Dermis blood vessel endothelial cell (primary cell): ENCODE results near the gene AHCYL1. TPM values are rescaled to one million over a fixed set of nuclear protein-coding genes. Genes with fewer than 3 reads are reported as not detected.
"Not testable (repeated sequence)": the region's sequence is repeated elsewhere in the genome, so short reads cannot be mapped to it uniquely, and the experiment has no call there.

Source experiments
- DNase-seq: peaks from one replicate; pipeline ENCODE4 v3.0.0; 2010
- total RNA-seq: library from RNA; depleted of rRNA; stranded (reverse); fragments of >200 nt; gene quantifications from 2 replicates; pipeline ENCODE4 v1.2.3, GENCODE V29; 2014

AHCYL1 gene
- total RNA-seq, 1 donor from 2014 or later = 47.1 TPM

- DNase-seq = no peak
These were observed 18.1 kb downstream of the AHCYL1 start for GRCh38 chr1:110002695-110003094.

GRCh38 chr1:110003747-110004428, 19.3 kb downstream of the AHCYL1 start:
- DNase-seq = peak; percentile 90

GRCh38 chr1:110004583-110004982, 20.0 kb downstream of the AHCYL1 start:
- no peak for DNase-seq

GRCh38 chr1:110005971-110006370, 21.4 kb downstream of the AHCYL1 start:
- DNase-seq = no peak

- no peak for DNase-seq
These were observed 22.0 kb downstream of the AHCYL1 start for GRCh38 chr1:110006516-110006915.

GRCh38 chr1:110007046-110007830, 22.7 kb downstream of the AHCYL1 start:
- no peak for DNase-seq

- DNase-seq = no peak
These were observed 24.5 kb downstream of the AHCYL1 start for GRCh38 chr1:110008971-110009565.

GRCh38 chr1:110011527-110012041, 27.0 kb downstream of the AHCYL1 start:
- peak; percentile 74 for DNase-seq

GRCh38 chr1:110012100-110012780, 27.7 kb downstream of the AHCYL1 start:
- no peak for DNase-seq

GRCh38 chr1:110017792-110018191, 33.2 kb downstream of the AHCYL1 start:
- DNase-seq = no peak

- no peak for DNase-seq
These were observed 33.8 kb downstream of the AHCYL1 start for GRCh38 chr1:110018396-110018795.

GRCh38 chr1:110019770-110020169, 35.2 kb downstream of the AHCYL1 start:
- no peak for DNase-seq

- DNase-seq = no peak
These were observed 36.7 kb downstream of the AHCYL1 start for GRCh38 chr1:110021285-110021684.

GRCh38 chr1:110024613-110025012, 40.0 kb downstream of the AHCYL1 start:
- DNase-seq = no peak

GRCh38 chr1:110030687-110031086, 46.1 kb downstream of the AHCYL1 start:
- DNase-seq = not testable (repeated sequence)

GRCh38 chr1:110032327-110032726, 47.8 kb downstream of the AHCYL1 start:
- DNase-seq = no peak

GRCh38 chr1:110033421-110033820, 48.9 kb downstream of the AHCYL1 start:
- DNase-seq = no peak

- no peak for DNase-seq
These were observed 49.5 kb downstream of the AHCYL1 start for GRCh38 chr1:110034040-110034450.

- DNase-seq = peak; percentile 98
These were observed 50.1 kb downstream of the AHCYL1 start, which contains the start of gene STRIP1 for GRCh38 chr1:110034451-110035235. TSS of gene STRIP1 (plus strand) at chr1:110034624. CDS start at chr1:110034638, 14 bp downstream.

- DNase-seq = no peak
These were observed 50.7 kb downstream of the AHCYL1 start for GRCh38 chr1:110035236-110035752.

- no peak for DNase-seq
These were observed 53.7 kb downstream of the AHCYL1 start for GRCh38 chr1:110038271-110038670.

GRCh38 chr1:110039641-110040040, 55.1 kb downstream of the AHCYL1 start:
- no peak for DNase-seq
